ENCODE measurements around the gene PAQR7.

PAQR7 gene

DNA sequence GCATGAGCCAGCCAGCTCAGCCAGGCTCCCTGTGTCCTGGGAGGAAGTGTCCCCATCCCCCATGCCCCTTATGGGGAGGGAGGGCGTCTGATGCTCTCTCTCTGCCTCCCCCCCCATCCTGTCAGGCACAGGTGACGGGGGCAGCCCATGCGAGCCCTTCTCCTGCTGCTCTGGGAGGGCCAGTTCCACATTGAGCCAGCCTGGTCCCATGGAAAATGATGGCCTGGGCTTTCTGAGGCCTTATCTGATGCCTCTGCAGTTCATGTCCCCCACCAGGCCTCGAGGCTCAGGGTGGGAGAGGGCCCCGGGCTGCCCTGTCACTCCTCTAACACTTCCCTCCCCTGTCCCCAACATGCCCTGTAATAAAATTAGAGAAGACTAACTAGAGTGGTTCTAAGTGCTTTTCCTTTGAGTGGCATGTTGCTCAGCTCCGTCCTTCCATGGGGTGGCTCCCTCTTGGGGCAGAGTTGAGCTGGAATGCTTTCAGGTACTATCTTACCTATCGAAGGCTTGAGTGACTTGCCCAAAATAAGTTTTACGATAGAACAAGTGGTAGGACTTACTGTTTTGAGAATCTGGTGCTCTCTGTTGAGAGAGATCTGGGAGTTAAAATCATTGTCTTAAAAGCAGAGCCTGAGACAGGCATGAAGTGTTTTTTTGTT is 57.5 kb downstream of the PAQR7 start:
- TF ChIP-seq POLR2A (IDR thresholded peaks at IDR 0.05; ENCODE audit: low read length) (no peak), GATA1 (IDR thresholded peaks at IDR 0.05; ENCODE audit: low read depth, low read length) (no peak)
- DNase-seq: no peak

DNA sequence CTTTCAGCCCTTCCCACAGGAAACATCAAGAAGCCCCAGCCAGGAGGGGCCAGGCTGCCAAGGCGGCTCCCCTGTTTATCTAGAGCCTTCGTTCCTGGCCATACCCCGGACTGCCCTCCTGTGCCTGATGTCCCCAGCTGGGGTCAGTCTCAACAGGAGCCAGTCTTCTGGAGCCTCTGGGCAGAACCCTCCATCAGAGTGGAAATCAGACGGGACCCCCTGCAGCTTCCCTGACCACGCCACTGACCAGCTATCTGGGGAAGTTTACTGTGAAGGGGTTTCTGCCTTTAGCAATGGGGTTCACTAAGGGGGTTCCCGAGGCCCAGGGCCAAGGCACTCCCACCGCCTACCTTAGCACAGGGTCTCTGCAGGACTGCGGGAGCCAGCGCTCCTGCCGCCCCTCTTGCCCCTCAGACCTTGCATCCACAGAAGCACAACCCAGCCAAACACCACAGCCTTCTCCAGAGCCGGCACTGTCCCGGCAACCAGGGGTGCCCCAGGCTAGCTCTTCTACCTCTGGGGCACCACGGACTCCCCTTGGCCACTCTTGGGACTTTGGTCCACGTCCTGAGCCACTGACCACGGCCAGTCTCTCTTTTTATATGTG is 59.3 kb downstream of the PAQR7 start:
- TF ChIP-seq GATA1 (IDR thresholded peaks at IDR 0.05; ENCODE audit: low read depth, low read length) (no peak), POLR2A (IDR thresholded peaks at IDR 0.05; ENCODE audit: low read length) (no peak)
- no peak for DNase-seq

GRCh38 chr1:25815208-25816111 is 60.0 kb downstream of the PAQR7 start:
- no peak for DNase-seq
- TF ChIP-seq GATA1 (IDR thresholded peaks at IDR 0.05; ENCODE audit: low read depth, low read length): no peak
- no peak for TF ChIP-seq POLR2A (IDR thresholded peaks at IDR 0.05; ENCODE audit: low read length)

DNA sequence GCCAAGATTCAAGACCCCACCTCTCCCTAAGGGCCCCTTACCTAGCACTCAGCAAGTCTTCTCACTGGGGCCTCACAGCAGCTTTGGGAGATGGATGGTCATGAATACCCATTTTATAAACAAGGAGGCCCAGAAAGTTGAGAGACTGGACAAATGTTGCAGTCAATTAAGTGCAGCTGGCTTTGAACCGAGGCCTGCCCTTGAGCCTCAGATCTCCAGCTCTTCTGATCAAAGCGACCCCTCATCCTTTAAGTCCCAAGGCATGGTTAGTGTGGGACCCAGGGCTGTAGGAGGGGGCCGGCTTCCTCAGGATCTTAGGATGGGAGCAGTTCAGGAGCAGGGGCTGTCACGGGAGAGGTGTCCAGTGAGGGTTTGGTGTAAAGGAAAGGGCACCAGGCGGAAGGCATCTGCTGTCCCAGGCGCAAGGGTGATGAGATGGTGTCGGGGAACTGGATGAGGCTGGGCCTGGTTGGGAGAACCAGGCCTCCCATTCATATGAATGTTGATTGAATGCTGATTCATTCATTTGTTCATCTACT is 60.9 kb downstream of the PAQR7 start:
- TF ChIP-seq GATA1 (IDR thresholded peaks at IDR 0.05; ENCODE audit: low read depth, low read length): no peak
- TF ChIP-seq POLR2A (IDR thresholded peaks at IDR 0.05; ENCODE audit: low read length): no peak
- no peak for DNase-seq

- no peak for DNase-seq
- TF ChIP-seq POLR2A (IDR thresholded peaks at IDR 0.05; ENCODE audit: low read length) (no peak), GATA1 (IDR thresholded peaks at IDR 0.05; ENCODE audit: low read depth, low read length) (no peak)
Measured at GRCh38 chr1:25813734-25814471, 61.6 kb downstream of the PAQR7 start.

GRCh38 chr1:25813071-25813733 is 62.3 kb downstream of the PAQR7 start:
- DNase-seq: no peak
- TF ChIP-seq GATA1 (IDR thresholded peaks at IDR 0.05; ENCODE audit: low read depth, low read length): no peak
- TF ChIP-seq POLR2A (IDR thresholded peaks at IDR 0.05; ENCODE audit: low read length): no peak

Data from erythroblast (primary cell).